ENCODE results near the gene KCNN4.

Gene KCNN4

DNA sequence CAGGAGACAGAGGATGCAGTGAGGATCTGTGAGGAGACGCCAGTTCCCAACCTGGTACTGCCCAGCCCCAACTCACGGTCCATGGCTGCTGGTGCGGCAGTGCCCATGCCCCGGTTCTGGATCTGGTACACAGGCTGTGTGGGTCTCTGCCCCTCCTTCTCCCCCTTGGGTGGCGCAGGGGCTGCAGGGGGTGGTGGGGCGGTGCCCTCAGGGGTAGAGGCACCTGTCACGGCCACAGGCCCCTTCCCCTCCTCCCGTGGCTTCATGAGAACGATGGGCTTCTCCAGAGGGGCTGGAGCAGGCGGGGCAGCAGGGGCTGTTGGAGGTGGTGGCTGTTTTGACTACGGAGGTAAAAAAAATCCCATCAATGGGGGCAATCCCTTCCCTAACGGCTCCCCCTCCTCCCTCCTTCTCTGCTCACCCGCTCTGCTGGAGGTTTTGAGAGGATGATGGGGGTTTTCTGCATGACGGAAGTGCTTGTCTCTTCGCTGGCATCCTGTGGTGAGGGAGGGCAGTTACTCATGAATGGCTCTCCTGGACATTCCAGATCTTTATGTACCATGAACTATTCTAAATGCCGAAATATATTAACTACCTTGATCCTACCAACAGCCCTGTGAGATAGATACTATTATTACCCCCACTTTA lies 33.1 kb downstream of the KCNN4 start:
- no peak for DNase-seq

DNA sequence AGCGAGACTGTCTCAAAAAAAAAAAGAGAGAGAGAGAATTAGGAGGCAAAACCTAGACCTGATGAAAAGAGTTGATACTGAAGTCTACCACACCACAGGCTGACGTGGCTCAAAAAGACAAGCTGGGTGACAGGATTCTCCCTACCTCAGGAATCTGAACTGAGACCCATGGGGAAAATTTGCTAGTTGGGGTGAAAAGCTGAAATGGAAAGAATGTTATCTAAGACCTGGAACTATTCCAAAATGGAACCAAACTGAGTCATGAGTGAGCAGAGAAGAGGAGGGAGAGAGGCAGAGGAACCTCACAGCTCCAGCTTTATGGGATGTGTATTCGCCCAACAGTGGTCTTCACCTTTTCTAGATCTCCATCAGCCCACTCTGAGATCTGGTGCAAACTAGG lies 37.7 kb downstream of the KCNN4 start:
- no peak for DNase-seq

DNA sequence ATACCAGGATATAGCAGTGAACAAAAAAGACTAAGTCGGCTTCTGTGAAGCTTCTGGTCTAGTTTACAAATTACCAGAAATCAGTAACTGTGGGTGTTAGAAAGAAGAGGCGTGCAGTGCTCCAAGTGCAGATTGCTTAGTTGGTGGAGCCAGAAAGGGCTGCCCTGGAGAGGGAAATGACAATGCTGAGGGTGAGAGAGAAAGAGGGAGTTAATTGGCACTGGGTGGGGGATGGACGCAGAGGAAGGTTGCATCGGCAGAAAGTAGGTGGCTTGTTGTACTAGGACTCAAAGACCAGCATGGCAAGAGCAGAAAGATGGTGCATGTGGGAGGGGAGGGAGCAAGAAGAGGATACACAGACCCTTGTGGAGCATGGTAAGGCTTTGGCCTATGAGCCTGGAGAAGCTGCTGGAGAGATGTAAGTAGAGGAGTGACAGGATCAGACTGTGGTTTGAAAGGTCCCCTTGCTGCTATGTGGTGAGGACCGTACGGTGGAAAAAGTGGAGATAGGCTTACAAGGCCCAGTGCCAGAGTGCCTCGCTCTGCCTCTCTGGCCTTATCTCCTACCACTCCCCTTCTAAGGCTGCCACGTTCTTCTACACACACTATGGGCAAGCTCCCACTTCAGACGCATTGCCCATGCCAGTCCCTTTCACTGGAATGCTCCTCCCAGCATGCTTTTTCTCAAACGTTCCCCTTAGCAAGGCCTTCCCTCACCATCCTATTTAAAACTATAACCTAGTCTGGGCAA lies 39.5 kb downstream of the KCNN4 start:
- DNase-seq: no peak

DNA sequence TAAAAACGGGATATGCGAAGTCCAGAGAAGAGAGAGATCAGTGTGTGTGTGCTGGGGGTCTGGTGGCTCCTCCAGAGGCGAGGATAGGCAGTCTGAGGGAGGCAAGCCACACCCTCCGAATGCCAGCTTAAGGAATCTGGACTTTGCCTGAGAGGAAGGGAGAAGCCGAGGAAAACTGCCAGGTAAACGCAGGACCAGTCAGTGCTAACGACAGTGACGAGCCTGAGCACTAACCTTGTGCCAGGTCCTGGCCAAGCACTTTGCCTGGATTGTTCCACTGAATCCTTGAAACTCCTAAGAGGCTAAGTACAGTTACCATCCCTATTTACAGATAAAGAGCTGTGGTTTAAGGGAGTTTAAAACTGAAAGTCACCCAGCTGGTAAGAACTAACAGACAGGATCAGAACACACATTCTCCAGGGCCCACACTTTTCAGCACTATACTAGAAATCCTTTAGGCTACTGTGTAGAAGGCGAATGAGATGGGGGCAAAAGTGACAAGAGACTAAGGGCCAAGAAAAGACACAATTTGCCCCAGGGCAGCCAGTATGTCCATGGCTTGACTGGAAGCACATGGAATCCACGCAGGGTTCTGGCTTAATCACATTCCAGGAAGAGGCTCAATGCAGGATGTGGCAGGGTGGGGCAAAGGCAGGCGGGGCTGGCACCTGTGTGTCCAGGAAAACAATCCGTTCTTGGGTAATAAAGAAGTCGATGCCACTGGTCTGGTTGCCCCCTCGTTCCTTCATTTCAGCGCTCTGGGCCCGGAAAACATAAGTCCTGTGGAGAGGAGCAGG lies 41.1 kb downstream of the KCNN4 start:
- DNase-seq: no peak

DNA sequence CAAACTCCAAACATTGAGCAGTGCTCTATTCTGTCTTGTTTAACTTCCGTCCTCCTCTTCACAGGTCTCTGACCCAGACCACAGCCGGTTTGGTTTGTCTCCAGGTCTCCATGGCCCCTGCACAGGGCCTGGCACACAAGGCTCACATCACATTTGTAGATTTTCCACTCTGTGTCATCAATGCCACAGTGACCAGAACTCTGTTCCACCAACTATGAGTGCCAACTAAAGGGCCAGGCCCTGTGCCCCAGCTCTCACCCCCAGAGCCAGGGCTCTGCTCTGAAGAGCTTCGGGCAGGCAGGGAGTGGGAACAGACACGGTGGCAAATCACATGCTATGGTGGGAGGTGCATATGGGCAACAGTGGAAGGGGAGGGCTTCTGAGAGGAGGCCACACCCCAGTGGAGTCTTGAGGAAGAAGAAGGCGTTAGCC lies 42.0 kb downstream of the KCNN4 start:
- no peak for DNase-seq

DNA sequence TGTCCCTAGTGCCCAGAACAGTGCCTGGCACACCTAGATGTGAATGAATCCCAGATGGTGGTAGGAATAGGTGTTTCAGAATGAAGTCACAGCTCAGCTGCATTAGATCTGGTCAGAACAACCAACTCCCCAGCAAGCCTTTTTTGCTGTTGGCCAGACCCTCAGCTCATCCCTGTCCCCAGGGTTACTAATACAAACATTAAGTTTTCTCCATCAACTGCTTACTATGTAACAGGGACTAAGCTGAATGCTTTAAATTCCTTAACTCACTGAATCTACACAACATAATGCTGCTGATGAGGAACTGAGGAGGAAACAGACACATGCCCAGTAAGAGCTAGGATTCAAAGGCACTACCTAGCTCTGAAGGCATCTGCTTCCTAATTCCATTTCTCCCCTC lies 44.8 kb downstream of the KCNN4 start:
- DNase-seq: no peak

DNA sequence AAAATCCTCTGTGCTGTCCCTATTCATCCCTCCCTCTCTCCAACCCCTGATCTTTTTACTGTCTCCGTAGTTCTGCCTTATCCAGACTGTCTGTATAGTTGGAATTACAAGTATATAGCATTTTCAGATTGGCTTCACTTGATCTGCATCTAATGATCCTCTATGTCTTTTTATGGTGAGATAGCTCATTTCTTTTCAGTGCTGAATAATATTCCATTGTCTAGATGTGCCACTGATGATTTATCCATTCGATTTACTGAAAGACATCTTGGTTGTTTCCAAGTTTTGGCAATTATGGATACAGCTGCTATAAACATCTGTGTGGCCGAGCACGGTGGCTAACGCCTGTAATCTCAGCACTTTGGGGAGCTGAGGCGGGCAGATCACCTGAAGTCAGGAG lies 45.8 kb downstream of the KCNN4 start:
- DNase-seq: no peak

DNA sequence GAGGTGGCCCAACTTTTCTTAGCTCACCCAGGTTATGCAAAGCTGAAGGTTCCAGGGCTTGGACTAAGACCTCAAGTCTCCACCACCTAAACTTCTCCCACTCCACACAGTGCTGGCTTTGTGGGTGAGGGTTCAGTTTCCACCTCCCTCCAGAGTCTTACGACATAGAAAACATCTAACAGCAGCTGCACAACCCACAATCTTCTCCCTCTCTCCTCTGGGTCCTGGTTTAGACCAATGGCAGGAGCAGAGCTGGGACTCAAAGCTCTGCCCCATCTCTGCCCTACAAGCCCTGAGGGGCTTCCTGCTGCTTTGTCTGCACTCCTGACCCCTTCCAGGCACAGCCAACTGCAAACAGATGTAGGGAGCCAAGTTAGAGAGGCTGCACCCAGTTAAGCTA lies 48.9 kb downstream of the KCNN4 start:
- no peak for DNase-seq

DNA sequence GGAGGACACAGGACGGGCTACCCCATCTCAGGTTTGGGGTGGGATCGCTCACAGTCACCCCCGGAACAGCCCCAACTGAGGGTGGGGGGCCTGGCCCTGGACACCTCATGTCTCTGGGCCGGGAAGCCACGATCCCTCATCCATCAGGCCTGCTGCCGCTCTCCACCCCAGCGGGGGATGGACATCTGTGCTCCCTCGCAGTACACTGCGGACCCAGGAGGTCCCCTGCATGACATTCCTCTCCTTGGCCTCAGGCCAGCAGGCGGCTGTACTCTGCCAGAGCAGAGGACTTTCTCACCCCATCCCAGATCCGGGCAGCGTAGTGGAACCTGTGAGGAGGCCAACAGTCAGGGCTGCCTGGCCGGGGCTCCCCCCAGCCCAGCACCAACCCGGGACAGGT lies 49.4 kb downstream of the KCNN4 start:
- no peak for DNase-seq

DNA sequence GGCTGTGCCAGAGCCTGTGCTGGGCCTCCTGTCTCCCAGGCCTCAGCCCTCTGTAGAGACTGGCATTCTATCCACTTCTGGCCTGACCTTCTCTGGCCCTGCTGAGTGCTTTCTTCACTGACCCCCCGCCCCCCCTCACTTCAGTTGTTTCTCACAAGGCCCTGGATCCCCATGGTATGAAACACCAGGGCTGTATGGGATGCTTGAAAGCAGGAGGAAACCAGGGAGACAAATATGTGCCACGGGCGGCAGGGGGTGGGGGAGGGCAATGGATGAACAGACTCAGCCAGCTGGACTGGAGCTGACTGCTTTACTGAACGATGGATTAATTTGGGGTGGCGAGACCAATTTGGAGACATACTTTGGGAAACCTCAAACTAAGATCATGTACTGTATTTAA lies 50.9 kb downstream of the KCNN4 start:
- DNase-seq: no peak

DNA sequence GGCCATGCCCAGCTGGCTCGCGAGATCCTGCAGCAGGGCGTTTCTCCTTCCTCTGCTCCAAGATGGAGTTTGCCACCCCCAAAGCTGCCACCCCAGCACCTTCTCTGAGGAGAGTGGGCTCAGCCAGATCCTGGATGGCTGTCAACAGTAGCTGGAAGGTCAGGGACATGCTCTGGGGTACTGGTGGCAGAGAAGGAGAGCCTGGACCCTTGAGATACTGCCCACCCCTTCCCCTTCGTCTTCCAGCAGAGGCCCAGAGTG lies 53.2 kb downstream of the KCNN4 start:
- no peak for DNase-seq

DNA sequence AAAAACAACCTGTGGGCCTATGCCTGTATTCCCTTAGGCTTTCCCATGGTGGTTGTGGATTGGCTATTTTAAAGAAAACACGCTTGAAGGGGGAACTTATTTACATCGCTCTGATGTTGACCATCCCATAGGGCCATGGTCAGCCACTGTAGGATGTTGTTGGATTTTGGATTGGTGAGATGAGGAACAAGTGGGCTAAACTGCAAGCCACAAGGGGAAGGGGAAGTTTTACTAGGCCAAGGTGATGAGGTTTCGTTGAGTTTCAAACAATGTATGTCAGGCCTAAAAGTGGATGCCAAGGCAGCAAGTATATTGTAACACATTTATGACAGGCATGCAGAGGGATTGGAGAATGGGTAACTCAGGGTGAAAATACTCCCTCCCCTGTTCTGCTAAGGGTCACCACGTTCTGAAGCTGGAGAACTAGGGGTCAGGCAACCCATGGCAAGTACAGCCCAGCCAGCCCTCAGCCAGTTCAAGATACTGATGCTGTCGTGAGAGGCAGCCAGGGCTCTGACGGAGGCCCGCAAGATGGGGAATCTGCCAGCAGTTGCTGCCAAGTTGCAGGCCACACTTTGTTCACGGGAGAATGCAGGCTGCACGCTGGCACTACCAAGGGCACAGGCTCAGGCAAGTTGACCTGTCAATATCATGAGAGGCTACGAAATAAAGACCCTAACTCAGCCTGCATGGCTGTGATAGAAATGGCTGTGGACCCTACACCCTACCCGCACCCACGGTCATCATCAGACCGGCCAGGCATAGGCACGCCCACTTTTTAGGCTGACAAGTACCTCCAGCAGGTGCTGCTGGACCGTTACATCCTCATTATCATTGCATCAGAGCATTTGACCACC lies 53.8 kb downstream of the KCNN4 start:
- no peak for DNase-seq

DNA sequence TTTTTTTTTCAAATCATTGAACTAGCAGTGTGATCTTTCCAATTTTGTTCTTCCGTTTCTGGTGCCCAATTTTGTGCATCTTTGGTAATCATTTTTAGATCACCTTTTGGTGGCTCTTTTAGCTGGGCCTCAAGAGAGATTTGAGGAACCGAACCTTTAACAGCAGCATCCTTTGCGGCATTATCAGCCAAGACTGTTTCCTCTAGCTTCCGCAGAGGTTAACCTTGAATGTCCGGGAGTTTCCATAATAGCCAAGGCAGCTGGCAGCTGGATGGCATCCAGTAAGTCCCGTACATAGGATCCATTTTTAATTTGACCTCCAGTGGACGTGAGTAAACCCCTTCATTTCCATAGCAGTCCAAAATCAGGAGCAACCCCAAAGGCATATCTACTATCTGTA lies 55.3 kb downstream of the KCNN4 start:
- no peak for DNase-seq

DNA sequence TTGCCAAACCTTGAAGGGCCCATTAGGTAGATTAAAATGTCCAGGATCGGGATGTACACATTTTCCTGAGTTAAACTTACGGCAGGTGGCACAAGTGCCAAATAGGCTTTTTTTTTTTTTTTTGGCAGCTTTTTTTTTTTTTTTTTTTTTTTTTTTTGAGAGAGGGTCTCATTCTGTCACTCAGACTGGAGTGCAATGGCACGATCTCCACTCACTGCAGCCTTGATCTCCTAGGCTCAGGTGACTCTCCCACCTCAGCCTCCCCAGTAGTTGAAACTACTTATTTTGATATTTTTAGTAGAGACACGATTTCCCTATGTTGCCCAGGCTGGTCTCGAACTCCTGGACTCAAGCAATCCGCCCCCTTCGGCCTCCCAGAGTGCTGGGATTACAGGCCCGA lies 55.9 kb downstream of the KCNN4 start:
- no peak for DNase-seq

DNA sequence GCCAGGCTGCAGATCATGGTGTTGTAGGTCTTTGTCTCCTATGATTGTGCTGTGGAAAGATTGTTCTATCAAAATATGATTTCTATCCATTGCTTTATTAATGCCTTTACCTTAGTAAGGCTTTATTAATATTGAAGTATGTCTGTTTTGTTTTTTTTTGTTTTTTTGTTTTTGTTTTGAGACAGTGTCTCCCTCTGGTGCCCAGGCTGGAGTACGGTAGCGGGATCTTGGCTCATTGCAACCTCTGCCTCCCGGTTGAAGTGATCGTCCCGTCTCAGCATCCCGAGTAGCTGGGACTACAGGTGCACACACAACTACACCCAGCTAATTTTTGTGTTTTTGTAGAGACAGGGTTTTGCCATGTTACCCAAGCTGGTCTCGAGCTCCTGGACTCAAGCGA lies 57.2 kb downstream of the KCNN4 start:
- DNase-seq: no peak

DNA sequence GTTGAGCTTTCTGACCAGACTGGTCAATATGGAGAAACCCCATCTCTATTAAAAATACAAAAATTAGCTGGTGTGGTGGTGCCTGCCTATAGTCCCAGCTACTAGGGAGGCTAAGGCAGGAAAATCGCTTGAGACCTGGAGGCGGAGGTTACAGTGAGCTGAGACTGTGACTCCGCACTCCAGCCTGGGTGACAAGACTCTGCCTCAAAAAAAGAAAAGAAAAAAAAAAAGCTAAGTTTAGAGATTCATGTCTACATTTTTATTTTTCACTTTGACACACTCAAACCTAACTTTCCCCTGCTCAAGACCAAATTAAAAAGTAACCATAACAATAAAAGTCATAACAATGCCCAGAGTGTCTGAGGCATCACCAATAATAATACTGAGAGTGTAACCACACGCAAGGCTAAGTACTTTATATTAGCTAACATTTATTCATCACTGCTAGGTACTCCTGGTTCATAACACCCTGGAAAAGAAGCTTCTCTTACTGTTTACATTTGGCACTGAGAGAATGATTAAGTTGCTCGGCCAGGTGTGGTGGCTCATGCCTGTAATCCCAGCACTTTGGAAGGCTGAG lies 59.2 kb downstream of the KCNN4 start:
- DNase-seq: no peak

DNA sequence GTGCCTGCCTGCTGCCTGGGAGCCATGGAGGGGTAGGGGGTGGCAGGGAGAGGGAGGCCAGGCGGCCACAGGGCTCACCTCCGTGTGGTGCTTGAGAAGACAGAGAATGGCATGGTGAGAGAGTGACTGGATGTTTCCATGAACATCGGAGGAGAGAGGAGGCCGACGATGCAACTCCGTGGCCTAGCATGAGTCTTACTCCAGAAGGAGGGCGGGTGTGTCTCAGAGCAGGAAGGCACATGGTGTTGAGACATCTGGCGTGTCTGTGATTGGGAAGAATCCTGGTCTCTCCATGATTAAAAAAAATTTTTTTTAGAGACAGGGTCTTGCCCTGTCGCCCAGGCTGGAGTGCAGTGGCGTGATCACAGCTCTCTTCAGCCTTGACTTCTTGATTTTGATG lies 59.8 kb downstream of the KCNN4 start:
- no peak for DNase-seq

DNA sequence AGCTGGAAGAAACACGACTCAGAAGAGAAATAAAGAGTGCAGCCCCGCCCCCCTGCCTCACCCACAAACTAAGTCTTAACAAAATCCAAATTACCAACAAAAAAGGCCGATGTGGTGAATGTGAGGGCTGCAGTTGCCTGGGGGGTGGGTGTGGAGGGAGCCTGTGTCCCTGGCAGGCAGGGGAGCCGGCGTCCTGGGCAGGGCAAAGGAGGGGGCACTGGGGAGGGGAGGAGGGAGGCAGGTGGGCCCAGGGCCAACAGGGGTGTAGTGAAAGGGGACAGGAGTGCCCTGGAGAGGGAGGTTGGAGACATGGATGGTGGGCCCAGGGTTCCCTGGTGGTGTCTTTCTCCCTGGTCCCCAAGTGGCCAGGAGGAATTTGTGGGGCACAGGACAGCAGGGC lies 60.9 kb downstream of the KCNN4 start:
- DNase-seq: no peak

DNA sequence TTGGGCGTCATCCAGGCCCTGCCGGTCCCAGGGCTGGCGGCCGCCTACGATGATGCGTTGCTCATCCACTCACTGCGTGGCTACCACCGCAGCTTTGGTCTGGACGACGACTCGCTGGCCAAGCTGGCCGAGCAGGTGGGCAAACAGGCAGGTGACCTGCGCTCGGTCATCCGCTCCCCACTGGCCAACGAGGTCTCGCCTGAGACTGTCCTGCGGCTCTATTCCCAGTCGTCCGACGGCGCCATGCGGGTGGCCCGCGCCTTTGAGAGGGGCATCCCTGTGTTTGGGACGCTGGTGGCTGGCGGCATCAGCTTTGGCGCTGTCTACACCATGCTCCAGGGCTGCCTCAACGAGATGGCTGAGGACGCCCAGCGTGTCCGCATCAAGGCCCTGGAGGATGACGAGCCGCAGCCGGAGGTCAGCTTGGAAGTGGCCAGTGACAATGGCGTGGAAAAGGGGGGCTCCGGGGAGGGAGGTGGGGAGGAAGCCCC lies 61.4 kb downstream of the KCNN4 start:
- no peak for DNase-seq

DNA sequence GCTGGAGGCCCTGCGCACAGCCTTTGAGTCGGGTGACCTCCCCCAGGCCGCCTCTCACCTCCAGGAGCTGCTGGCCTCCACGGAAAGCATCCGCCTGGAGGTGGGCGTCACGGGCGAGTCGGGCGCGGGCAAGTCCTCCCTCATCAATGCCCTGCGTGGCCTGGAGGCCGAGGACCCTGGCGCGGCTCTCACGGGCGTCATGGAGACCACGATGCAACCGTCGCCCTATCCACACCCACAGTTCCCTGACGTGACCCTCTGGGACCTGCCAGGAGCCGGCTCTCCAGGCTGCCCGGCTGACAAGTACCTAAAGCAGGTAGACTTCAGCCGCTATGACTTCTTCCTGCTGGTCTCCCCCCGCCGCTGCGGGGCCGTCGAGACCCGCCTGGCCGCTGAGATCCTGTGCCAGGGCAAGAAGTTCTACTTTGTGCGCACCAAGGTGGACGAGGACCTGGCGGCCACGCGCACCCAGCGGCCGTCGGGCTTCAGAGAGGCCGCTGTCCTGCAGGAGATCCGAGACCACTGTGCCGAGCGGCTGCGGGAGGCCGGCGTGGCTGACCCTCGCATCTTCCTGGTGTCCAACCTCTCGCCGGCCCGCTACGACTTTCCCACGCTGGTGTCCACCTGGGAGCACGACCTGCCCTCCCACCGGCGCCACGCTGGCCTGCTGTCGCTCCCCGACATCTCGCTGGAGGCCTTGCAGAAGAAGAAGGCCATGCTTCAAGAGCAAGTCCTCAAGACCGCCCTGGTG lies 62.0 kb downstream of the KCNN4 start:
- no peak for DNase-seq
